Lower leg skin (tissue), 4 donors: ENCODE data around the gene SNRPD2. TPM values are rescaled to one million over a fixed set of nuclear protein-coding genes. Genes with fewer than 3 reads are reported as not detected.
"Not testable (repeated sequence)": the region's sequence is repeated elsewhere in the genome, so short reads cannot be mapped to it uniquely, and the experiment has no call there.

ENCODE experiments used
- DNase-seq, 2 donors: peaks; one replicate each; pipeline ENCODE4 v3.0.0-alpha.2; 2019; ENCODE audit warnings: low spot score in 2 of 2
- H3K4me3 ChIP-seq: fragments of 200-600 bp; sonication (generic); 2 replicates; pipeline ENCODE4 v1.5.1; 2017; ENCODE audit warnings: mild to moderate bottlenecking, low read depth; ENCODE audit not compliant: poor library complexity, severe bottlenecking
- POLR2A ChIP-seq, 2 donors: fragments of 450-650 bp; IDR thresholded peaks; one replicate each; pipeline ENCODE4 v1.6.1; 2016 to 2017; ENCODE audit warnings: antibody characterized with exemption in 2 of 2, mild to moderate bottlenecking in 1 of 2, moderate library complexity in 1 of 2
- WGBS, 2 donors: methylation state at CpG; one replicate each; pipeline ENCODE4 v1.1.5; 2018; 5-methylcytosine and 5-hydroxymethylcytosine counted together
- intact Hi-C: fragments of 100-400 bp; cut with DNase I; formaldehyde crosslinking; loops from one replicate; pipeline ENCODE4 v1.15.0; 2023; ENCODE audit warnings: low total_unique reads
- total RNA-seq, 4 donors: library from RNA; depleted of rRNA; stranded (reverse); fragments of >200 nt; gene quantifications; one replicate each; pipeline ENCODE4 v1.1.0, GENCODE V29; 2016
- TF ChIP-seq, protein P1 (sequence below), 3 donors: fragments of 450-650 bp; IDR thresholded peaks; one replicate each; pipeline ENCODE4 v1.5.1; 2016; ENCODE audit warnings: antibody characterized with exemption in 3 of 3, mild to moderate bottlenecking in 3 of 3, moderate library complexity in 2 of 3

The SNRPD2 gene
- total RNA-seq, 4 donors from 2014 or later: 144 to 223 (median 161) TPM

DNA sequence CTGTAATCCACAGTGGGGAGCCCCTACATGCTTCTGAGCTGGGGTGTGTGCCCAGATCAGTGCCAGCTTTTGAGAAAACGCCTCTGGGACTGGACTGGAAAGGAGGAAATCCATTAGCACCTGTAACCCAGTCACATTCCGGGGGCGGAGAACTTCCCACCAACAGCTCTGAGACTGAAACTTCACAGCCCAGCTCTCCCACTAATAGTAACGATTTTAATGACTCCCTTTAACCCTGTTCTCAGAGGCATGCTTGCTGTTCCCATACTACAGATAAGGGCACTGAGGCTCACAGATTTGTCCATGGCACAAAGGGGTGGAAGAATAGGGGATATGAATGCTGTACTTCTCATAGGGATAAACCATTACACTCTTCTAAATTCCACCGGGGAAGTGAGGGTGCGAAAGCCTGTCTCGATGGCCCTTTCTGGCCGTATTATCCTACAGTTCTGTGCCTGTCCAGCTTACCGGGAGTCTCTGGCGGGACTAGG lies 38.1 kb upstream of the SNRPD2 start:
- H3K4me3 ChIP-seq: peak overlapping the region; percentile 86
- intact Hi-C loops: no loop called here
- WGBS, 2 donors: 1 to 8% methylated on average over 10 of the region's 10 CpGs
- TF ChIP-seq, protein P1, sequence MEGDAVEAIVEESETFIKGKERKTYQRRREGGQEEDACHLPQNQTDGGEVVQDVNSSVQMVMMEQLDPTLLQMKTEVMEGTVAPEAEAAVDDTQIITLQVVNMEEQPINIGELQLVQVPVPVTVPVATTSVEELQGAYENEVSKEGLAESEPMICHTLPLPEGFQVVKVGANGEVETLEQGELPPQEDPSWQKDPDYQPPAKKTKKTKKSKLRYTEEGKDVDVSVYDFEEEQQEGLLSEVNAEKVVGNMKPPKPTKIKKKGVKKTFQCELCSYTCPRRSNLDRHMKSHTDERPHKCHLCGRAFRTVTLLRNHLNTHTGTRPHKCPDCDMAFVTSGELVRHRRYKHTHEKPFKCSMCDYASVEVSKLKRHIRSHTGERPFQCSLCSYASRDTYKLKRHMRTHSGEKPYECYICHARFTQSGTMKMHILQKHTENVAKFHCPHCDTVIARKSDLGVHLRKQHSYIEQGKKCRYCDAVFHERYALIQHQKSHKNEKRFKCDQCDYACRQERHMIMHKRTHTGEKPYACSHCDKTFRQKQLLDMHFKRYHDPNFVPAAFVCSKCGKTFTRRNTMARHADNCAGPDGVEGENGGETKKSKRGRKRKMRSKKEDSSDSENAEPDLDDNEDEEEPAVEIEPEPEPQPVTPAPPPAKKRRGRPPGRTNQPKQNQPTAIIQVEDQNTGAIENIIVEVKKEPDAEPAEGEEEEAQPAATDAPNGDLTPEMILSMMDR (IDR thresholded peaks at IDR 0.05): no peak
- TF ChIP-seq POLR2A (IDR thresholded peaks at IDR 0.05): no peak
- no peak for DNase-seq

DNA sequence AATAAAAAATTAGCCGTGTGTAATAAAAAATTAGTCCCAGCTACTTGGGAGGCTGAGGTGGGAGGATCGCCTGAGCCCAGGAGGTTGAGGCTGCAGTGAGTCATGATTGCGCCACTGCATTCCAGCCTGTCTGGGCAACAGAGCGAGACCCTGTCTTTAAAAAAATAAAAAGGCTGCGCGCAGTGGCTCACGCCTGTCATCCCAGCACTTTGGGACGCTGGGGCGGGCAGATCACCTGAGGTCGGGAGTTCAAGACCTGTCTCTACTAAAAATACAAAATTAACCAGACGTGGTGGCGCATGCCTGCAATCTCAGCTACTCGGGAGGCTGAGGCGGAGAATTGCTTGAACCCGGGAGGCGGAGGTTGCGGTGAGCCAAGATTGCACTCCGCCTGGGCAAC lies 36.9 kb upstream of the SNRPD2 start:
- 90% methylated on average over 18 of the region's 18 CpGs for WGBS, 2 donors
- intact Hi-C loops, H3K4me3 ChIP-seq, DNase-seq: not testable (repeated sequence)

DNA sequence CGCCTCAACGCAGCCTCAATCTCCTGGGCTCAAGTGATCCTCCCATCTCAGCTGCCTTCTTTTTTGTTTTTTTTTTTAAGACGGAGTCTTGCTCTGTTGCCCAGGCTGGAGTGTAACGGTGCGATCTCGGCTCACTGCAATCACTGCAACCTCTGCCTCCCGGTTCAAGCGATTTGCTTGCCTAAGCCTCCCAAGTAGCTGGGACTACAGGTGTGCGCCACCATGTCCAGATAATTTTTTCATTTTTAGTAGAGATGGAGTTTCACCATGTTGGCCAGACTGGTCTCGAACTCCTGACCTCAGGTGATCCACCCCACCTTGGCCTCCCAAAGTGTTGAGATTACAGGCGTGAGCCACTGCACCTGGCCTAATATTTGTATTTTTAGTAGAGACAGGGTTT lies 28.3 kb upstream of the SNRPD2 start:
- H3K4me3 ChIP-seq, intact Hi-C loops, DNase-seq: not testable (repeated sequence)
- WGBS, 2 donors: 97 to 98% methylated on average over 11 of the region's 11 CpGs

DNA sequence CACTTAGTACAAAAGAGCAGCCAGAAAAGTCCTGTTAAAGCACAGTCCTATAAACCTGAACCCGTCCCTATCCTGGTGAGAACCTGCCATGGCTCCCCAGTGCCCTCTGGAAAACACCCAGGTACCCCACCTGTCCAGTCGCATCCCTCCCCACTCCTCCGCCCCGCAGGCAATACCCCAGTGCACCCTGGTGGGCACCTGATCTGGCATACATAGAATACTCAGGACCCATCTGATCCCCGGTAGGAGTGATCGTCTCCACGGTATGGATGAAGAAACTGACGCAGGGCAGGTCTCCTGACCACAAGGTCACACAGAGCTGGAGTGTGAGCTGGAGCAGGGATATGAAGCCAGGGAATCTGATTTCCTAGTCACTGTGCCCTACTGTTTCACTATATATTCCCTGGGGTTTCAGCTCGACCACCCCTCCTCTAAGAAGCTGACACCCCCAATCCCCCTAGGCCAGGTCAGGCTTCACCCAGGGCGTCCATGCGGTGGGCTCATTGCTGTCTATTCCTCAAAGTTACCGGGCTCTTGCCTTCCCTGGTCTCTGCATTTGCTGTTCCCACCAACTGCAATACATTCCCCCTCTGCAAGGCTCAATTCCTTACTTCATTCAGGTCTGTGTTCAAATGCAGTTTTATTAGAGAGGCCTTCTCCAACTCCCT lies 26.4 kb upstream of the SNRPD2 start:
- DNase-seq: no peak
- intact Hi-C loops: no loop called here
- TF ChIP-seq, protein P1 (IDR thresholded peaks at IDR 0.05): no peak
- no peak for TF ChIP-seq POLR2A (IDR thresholded peaks at IDR 0.05)

DNA sequence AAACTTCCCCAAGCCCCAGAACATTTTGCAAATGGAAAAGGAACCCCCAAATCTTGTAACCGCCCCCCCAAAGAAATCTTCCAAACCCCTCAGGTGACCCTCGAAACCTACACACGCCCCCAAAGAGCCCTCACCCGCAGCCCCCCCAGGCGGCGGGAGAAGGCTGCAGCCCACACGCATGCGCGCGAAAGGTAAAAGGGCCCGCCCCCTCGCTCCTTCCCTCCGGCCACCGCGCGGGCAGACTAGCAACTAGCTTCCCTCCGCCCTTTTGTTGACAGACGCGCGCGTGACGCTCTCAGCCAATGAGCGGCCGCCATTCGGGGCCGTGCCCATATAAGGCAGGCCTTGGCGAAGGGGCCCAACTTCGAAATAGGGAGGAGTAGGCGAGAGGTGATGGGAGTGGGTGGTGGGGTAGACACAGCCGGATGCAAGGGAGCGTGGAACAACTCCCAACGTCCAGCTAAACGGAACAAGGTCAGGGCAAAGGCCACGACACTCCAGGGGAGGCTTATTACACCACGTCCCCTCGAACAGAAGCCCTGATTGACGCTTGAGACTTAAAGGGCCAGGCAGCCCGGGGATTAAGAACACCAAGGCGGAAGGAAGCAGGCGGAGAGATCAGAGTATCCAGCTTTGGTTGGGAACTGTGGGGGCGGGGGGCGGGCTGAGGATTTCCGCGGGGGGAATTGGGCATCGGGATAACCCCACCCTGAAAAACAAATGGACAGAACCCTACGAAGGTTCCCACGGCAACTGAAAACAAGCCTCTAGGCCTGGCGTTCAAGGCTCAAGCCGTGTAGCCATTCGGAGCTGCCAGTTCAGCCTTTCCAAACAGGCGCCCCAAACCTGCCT lies 25.6 kb upstream of the SNRPD2 start:
- peak; percentile 98 to 100 for DNase-seq
- 0 to 1% methylated on average over 50 to 51 of the region's 51 CpGs for WGBS, 2 donors
- TF ChIP-seq, protein P1 (IDR thresholded peaks at IDR 0.05): no peak
- no peak for TF ChIP-seq POLR2A (IDR thresholded peaks at IDR 0.05)
- intact Hi-C loops: no loop called here
- H3K4me3 ChIP-seq: peak overlapping the region; percentile 6

More for the DNA sequence above, 26.4 kb upstream of the SNRPD2 start:
- no peak overlapping the region for H3K4me3 ChIP-seq
- WGBS, 2 donors: 54 to 55% methylated on average over 12 of the region's 12 CpGs

DNA sequence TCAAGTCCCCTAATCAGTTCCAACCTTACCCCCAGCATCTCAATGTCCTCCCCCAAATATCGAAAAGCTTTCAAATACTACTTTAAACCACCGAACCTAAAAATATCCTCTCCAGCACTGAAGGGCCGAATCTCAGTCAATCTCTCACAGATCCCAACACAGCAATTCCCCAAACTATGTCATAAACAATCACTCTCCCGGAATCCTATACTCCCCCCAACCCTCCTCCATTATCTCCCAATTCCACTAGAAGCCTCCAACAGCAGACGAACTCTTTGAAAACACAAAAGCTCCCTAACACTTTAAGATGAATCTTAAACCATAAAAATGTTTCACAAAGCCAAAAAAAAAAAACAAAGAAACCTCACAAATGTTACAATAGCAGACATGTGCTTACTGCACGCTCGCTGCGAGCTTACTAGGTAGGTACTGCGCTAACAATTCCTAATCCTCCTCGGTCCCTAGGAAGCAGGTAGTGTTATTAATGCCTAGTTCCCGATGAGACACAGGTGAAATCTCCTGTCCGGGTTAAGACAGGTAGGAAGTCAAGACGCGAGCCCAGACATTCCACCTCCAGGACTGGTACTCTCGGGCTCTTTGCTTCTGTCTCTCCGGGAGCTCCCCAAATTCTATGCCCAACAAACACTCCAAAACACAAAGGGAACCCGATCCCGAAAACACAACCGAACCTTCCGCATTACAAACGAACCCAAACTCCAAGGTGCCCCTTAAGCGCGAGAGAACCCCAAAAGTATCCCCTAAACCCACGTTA lies 24.8 kb upstream of the SNRPD2 start:
- intact Hi-C loops: no loop called here
- WGBS, 2 donors: 1 to 3% methylated on average over 24 of the region's 24 CpGs
- TF ChIP-seq, protein P1 (IDR thresholded peaks at IDR 0.05): no peak
- no peak for TF ChIP-seq POLR2A (IDR thresholded peaks at IDR 0.05)
- H3K4me3 ChIP-seq: peak overlapping the region; percentile 6
- DNase-seq: peak in 1 of 2 donors; percentile 42
